HG03558 (cell line): ENCODE results near the gene BRMS1L.
"Not testable (repeated sequence)": the region's sequence is repeated elsewhere in the genome, so short reads cannot be mapped to it uniquely, and the experiment has no call there.

Source experiments
- ATAC-seq: cut with Tn5 transposase; IDR thresholded peaks from one replicate; pipeline ENCODE4 v1.9.1; 2021; ENCODE audit warnings: moderate number of reproducible peaks; ENCODE audit not compliant: unreplicated experiment; ENCODE audit errors: extremely low read depth

BRMS1L gene, protein sequence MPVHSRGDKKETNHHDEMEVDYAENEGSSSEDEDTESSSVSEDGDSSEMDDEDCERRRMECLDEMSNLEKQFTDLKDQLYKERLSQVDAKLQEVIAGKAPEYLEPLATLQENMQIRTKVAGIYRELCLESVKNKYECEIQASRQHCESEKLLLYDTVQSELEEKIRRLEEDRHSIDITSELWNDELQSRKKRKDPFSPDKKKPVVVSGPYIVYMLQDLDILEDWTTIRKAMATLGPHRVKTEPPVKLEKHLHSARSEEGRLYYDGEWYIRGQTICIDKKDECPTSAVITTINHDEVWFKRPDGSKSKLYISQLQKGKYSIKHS

DNA sequence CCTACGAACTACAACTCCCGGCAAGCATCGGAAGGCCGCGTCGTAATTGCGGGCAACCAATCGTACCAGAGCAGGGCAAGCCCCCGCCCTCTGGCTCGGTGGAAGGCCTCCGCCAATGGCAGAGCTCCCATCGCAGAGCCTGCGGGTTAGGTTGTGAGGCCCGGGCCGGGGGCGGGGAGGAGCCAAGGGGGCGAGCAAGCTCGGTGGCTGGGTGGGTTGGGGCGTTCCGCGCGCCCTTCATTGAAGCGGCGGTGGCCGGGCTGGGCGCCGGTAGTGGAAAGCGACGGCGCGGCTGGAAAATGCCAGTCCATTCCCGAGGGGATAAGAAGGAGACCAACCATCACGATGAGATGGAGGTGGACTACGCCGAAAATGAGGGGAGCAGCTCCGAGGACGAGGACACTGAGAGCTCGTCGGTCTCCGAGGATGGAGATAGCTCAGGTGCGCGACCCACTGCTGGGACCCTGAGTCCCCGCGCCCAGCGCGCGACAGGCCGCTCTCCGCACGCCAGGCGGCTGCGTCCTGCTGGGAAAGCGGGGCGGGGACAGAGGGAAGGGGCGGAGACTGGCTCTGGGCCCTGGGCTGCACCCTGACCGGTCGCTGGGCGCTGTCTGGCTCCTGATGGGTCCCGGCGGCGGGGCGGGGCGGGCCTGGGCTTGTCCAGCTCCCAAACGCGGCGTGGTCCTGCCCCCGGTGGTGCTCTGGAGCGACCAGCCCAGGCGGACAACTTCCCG lies at the start of gene BRMS1L:
Gene BRMS1L, plus strand, starts transcription at position 121 of the 734 bp plus-strand sequence. Its CDS starts 179 bp downstream, at position 300.
- peak; percentile 95 for ATAC-seq

DNA sequence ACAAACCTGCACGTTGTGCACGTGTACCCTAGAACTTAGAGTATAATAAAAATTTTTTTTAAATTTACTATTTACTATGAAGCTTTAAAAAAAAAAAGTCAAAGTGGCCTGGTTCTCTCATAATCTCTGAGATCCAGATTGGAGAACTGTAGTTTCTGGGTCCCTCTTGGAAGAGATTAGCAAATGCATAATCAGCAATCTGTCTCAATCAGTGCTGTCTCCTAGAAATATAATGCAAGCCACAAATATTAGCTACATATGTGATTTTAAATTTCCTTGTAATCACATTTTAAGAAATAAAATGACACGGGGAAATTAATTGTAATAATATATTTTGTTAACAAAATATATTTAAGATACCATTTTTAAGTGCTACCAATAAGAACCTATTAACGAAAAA lies 49.3 kb upstream of the BRMS1L start:
- no peak for ATAC-seq

DNA sequence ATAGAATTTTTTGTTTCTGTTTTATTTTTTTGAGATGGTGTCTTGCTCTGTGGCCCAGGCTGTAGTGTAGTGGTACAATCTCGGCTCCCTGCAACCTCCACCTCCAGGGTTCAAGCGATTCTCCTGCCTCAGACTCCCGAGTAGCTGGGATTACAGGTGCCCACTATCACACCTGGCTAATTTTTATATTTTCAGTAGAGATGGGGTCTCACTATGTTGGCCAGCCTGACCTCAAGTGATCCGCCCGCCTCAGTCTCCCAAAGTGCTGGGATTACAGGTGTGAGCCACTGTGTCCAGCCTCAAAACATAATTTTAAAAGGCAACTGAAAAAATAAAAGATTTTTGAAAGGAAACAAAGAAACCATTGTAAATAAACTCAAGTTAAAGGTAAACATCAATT lies 48.6 kb upstream of the BRMS1L start:
- ATAC-seq = not testable (repeated sequence)

DNA sequence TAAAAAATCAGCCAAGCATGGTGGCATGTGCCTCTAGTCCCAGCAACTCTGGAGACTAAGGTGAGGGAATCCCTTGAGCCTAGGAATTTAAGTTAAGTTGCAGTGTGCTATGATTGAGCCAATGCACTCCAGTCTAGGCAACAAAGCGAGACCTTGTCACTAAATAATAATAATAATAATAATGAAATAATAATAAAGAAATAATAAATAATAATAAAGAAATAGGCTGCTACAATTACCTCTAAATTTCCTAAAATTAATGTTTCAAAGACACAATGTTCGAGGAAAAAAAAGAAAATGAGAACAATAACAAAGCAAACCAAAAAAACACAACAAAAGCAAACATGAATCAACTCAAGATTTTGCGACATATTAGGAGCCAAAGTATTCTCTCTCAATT lies 46.8 kb upstream of the BRMS1L start:
- no peak for ATAC-seq

DNA sequence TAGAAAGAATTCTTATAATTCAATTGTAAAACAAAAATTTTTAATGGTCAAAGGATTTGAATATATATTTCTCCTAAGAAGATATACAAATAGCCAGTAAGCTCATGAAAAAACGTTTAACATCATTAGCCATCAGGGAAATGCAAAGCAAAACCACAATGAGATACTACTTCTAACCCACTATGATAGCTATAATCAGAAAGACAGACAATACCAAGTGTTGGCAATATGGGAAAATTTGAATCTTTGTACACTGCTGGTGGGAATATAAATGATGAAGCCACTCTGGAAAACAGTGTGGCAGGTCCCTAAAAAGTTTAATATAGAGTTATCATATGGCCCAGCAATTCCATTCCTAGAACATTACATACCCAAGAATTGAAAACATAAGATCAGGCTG lies 42.4 kb upstream of the BRMS1L start:
- no peak for ATAC-seq

DNA sequence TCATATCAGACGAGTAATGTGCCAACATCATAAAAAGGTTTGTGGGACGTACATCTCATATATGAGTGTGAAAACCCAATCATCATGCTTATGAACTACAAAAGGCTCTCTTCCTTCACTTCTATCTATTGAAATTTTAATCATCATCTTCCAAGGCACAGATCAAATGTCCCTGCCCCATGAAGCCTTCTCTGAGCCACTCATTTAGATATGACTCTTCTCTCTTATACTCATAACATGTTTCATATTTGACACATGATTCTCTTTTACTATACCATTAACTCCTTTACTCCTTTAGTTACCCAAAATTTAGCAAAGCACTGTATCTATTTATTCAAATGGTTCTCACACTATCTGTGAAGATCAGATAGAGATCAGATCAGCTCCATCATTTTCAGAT lies 39.3 kb upstream of the BRMS1L start:
- no peak for ATAC-seq

DNA sequence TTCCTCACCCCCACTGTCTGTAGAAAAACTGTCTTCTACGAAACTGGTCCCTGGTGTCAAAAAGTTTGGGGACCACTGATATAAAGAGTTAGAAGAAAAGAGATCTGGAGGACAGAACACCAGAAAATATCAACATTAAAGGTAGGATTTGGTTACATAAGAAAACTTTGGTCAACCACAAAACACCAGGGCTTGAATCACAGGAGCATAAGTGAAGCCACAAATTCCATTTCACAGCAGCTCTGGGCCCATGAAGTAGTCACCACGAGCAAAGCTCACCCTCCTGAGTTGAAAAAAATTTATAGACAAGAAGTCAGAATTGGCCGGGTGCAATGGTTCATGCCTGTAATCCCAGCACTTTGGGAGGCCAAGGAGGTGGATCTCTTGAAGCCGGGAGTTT lies 36.5 kb upstream of the BRMS1L start:
- no peak for ATAC-seq

DNA sequence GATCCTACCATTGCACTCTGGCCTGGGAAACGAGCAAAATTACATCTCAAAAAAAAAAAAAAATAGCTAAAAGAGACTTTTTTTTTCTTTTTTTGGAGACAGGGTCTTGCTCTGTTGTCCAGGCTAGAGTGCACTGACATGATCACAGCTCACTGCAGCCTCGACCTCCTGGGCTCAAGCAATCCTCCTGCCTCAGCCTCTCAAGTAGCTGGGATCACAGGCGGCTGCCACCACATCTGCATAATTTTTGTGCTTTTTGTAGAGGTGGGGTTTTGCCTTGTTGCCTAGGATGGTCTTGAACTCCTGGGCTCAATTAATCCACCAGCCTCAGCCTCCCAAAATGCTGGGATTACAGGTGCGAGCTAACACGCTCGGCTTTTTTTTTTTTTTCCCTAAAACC lies 28.3 kb upstream of the BRMS1L start:
- ATAC-seq = no peak

DNA sequence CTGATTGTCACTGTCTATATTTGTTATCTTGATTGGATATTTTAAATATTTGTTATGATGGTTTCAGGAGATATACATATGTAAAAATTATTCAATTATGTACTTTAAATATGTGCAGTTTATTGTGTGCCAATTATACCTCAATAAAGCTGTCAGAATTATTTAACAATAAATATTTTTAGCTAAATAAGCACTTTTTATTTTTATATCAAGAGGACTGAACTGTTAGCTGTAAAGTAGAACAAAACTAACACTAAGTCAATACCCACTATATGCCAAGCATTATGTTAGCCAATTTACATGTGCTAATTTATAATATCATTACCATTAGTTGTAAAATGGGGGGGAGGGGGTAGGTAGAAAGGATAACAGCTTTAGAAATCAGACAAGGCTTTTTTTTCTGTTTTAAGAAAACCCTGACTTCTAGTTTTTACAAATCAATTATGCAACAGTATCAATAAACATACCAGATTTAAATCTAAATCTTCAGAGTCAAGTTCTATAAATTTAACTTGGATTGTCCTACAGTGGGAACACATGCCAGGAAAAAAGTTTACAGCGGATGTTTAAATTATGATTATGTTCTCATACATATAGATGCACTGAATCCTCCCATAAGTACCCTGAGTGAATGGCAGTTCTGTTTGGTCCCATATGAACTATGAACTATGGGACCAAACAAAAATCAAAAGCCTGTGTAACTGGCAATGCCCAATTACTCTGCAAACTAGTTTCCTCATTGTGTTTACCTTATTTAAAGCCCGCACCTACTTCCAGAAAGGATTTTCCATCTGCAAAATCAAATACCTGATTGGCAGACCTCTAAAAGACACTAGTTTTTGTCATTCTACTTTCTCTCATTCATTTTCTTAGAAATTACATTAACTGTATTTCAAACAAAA lies 19.9 kb upstream of the BRMS1L start:
- ATAC-seq = no peak

DNA sequence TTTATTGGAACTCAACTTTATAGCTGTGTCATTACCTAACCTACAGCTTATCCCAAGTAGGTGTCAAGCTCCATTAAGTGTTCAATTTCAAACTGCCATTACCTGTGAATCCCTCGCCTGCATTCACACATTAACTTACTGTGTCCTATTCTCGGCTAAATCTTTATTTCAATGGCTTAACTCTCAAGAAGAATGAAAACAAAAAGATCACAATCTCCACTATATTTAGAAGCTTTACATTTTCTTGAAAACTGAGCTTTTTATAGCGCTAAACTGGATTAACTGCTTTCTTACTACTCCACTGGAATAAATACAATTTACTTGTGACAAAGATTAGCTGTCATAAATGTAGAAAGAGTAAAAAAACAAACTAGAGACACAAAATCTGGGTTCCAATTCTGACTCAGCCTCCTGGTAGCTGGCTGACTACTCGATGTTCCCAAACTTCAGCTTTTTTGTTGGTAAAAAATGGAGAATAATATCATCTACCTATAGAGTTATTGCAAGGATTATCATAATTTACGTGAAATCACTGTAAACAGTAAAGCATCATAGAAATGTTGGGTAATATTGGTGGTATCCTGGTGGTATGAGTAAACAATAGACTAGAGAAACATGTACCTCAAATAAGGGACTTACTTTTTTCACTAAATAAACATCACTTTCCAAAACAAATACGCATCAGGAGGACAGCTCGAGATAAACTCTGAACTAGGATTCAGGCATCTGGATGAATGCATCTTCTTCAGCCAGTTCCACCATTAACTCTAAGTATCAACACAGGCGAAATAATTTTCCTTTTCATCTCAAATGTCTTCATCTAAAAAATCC lies 18.8 kb upstream of the BRMS1L start:
- ATAC-seq = no peak

DNA sequence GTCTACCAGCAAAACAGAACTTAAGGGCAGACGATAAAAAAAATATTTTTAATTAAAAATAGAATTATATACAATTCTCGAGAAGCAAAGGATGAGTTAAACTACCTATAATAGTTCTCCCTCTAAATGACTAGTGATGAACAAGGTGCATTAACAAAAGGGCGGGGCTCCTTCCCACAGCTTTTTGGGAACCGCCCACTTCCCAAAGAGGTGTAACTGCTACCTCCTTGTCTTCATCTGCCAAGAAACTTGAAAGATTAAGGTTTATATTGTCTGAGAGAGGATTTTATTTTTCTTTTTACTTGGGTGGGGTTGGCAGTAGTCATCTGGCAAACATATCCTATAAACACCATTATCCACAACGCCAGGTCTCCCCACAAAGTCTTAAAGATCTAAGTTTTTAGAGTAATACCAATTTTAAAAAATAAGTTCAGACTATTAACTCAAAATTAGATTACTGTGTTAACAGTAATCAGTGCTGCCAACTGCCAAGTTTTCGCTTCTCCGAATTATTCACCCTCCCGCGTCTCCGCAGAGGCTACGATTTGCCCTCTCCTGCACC lies 18.0 kb upstream of the BRMS1L start:
- no peak for ATAC-seq

DNA sequence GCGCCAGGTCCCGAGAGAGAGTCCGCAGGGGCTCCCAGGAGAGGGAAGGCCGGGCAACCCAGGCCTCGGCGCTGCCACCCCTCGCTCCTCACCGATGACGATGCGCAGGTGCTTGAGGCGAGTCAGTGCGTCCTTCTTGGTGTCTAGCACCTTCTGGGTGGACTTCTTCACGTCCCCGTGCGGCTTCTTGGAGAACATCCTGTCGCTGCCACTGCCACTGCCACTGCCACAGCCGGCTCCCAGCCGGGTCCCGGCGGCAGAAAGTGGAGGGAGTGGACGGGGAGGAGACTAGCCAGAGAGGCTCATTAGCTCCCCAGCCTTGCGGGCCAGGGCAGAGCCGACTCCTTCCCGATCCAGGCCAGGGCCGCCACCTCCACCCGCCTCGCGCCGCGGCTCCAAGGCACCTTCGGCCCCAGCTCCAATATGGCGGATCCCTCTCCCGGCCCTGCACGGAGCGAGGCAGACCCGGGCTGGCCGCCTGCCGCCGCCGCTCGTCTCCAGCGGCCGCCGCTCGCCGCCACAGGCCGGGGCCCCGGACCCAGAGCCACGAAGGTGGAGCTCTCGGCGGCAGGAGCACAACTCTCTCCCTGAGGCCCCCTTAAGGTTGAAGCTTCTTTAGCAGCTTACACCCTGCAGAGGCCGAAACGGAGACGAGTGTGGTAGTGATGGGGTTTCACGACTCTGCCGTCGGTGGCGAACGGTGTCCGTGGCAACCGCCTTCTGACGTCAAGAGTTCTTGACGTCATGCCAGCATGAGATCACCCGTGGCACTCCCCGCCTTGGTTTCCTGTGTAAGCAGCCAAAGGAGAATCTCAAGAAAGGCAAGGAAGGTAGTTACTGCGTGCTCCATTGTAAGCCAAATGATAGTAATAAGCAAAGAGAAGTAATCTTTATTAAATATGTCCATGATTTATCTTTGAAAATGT lies 17.2 kb upstream of the BRMS1L start, which contains the start of gene RALGAPA1:
Gene RALGAPA1, minus strand, starts transcription at position 658 of the 926 bp plus-strand sequence. Its CDS starts 460 bp downstream, at position 198.
- ATAC-seq = peak; percentile 93

DNA sequence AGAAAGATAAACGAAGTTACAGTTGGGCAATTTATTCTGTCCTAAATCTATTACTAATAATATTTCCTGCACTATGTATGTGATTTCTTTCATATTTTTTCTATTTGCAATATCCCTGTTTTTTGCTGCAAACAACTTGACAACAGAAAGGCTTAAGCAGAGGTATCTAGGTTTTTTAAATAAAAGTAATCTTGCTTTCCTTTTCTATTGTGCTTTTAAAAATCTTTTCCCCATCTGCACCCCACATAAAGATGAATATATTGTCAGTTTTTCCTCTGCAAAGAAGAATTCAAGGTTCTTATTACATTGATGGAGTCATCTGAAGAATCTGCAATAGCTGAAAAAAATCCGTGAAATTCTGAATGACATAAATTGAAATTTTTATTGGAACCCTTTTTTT lies 16.5 kb upstream of the BRMS1L start:
- no peak for ATAC-seq

DNA sequence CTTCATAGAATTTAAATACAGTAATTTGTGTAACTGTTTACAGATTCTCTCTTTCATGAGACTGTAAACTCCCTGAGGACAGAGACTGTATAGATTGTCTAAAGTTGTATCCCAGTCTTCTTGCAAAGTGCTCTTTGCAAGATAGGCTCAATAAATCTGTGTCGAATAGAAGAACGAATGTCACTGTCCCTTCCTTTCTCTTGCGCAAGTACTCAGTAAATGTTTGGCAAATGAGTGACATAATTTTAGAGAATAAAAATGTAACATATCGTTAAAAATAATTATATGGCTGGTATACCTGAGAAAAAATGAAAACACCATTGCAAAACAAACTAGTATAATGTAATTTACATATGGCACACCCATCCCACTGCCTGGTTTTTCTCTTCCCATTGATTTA lies 15.2 kb upstream of the BRMS1L start:
- no peak for ATAC-seq

DNA sequence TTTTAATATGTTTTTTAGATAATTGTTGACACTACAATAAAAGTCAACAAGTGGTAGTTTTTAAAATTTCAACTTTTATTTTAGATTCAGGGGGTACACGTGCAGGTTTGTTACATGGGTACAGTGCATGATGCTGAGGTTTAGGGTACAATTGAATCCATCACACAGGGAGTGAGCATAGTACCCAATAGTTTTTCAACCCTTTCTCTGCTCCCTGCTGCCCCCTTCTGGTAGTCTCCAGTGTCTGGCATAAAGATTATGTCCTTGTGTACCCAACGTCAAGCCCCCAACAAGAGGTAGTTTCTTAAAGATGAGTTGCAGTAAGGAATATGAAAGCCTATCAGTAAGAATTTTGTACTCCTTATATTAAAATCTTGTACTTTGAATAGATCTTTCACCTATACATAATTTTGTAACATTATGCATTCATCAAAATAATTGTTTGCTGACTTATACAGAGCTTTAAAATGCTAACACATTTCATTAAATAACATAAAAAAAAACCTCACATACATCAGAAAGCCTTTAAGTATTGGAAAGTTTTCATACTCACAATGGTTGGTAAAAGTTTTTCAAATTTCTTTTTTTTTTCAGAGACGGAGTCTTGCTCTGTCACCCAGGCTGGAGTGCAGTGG lies 11.7 kb upstream of the BRMS1L start:
- peak; percentile 74 for ATAC-seq

DNA sequence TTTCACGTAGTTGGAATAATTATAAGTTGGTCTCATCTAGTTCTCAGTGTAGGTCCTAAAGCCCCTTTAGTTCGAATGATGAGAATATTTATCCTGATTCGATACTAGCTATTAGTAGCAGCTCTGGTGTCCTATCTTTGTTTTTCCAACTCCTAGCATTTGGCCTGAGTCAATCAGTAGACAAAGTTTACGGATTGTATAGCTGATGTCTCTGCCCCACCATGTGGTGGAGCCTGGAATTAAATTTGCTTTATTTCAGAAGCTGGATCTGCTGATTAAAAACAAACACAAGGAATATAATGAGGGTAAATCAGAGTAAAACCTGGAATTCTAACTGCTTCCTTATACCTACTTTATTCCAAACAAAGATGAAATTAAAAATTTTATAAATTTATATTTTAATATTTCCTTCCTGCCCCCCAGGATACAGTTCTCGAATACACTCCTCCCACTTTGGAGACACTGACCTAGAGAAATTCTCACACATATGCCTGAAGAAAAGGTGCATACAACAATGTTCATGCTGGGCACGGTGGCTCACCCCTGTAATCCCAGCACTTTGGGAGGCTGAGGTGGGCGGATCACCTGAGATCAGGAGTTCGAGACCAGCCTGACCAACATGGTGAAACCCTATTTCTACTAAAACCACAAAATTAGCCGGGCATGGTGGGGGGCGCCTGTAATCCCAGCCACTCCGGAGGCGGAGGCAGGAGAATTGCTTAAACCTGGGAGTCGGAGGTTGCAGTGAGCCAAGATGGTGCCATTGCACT lies 7.6 kb upstream of the BRMS1L start:
- no peak for ATAC-seq
